NCI-H1436 treated with DMSO at 0.1 percent for 48 hours (cell line): ENCODE measurements around the gene HDDC2.

Source experiments
- DNase-seq: peaks from one replicate; lab custom pipeline; 2025; lab: John Stamatoyannopoulos, UW

Gene HDDC2

GRCh38 chr6:125233202-125233601, 68.6 kb downstream of the HDDC2 start:
- DNase-seq, result no peak

- DNase-seq, result no peak
These were observed 69.3 kb downstream of the HDDC2 start for GRCh38 chr6:125232466-125232865.

DNA sequence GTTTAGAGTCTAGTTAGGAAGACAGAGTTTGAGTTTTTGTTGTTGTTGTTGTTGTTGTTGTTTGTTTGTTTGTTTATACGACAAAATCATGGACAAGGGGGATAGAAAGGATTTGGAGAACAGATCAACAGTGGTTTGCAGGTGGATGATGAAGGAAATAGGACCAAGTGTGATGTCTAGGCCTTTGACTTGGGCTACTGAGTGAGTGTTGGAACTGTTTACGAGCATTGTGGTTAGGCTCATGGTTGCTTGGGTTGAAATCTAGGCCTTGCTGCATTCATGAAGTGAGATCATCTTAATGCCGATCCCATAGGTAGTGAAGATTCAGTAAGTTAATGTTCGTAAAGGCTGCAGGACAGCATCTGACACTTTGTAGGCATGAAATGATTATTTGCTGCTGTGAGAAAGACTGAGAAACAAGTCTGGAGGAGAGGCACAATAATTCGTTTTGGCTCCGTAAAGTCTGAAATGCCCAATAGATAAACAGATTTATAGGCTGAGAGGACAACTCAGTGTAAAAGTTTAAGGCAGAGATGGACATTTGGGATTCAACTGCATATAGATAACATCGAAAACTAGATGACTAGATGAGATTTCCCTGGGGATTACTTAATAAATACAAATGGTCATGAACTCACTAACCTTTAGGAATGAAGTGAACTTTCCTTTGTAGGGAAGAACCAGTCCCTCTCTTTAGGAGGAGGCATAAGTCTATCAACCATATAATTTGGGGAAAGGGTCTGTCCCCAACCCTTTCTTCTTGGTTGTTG, 70.0 kb downstream of the HDDC2 start:
- no peak for DNase-seq

DNA sequence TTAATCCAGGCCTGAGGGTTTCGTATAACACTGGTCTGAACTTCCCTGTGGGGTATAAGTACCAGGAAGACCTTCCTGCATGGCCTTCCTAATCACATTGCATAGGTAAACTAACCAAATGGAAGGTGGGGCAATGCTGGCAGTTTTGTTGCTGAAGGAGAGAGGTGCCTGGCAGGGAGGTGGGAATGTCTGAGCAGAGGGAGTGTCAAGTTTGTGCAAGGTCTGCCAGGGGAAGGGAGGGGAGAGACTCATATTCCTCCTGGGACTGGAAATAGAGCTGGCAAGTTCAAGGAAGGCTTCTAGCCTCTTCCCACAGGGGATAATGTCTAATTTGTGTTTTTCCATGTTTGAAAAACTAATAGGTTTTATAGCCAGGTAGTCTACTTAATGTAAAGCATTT, 70.6 kb downstream of the HDDC2 start:
- no peak for DNase-seq

DNA sequence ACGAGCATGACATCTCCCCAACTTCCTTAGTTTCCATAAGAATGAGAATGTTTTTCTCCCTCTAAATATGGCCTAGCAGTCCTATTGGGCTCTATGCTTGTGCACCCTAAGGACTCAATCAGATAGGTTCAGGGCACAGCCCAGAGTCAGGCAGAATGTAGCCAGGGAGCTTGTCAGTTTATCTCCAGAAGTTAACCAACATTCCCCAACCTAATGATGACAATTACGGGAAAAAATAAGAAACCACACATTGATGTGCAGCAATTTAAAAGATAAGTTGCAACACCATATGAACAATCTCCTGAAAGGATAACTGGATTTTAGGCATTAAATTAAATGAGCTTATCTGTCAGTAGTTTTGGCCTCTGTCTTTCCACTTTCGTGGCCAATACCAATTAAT, 71.1 kb downstream of the HDDC2 start:
- DNase-seq, result no peak

- DNase-seq, result no peak
These were observed 72.7 kb downstream of the HDDC2 start for GRCh38 chr6:125228981-125229479.

- DNase-seq, result no peak
These were observed 74.5 kb downstream of the HDDC2 start for GRCh38 chr6:125227244-125227643.
